Esophagus squamous epithelium (tissue), 4 donors: ENCODE measurements around the gene TMCC2.

Source experiments
- CTCF ChIP-seq, 6 experiments: fragments of 450-650 bp in 4 of 6; fragments of 200-600 bp in 2 of 6; sonication (generic) in 2 of 6; IDR thresholded peaks; one replicate each; pipeline ENCODE4 v1.5.1; 2016 to 2019; ENCODE audit warnings: antibody characterized with exemption in 6 of 6, mild to moderate bottlenecking in 4 of 6, moderate library complexity in 4 of 6
- POLR2A ChIP-seq, 4 donors: fragments of 450-650 bp; IDR thresholded peaks; one replicate each; pipeline ENCODE4 v1.6.1; 2017; ENCODE audit warnings: antibody characterized with exemption in 4 of 4, mild to moderate bottlenecking in 4 of 4, moderate library complexity in 3 of 4

- no peak for TF ChIP-seq CTCF (IDR thresholded peaks at IDR 0.05)
- no peak for TF ChIP-seq POLR2A (IDR thresholded peaks at IDR 0.05)
Measured at GRCh38 chr1:205232945-205233397, 5.2 kb downstream of the TMCC2 start.
